Endothelial cell of umbilical vein (primary cell): ENCODE results near the gene ERVK3-1. TPM values are rescaled to one million over a fixed set of nuclear protein-coding genes. Genes with fewer than 3 reads are reported as not detected.

ENCODE experiments used
- BruUV-seq: library from RNA; stranded (reverse); fragments of 400-500 nt; replicated peaks from 2 replicates; lab custom pipeline; 2021; lab: Mats Ljungman, UMichigan
- CTCF ChIA-PET: fragments of 300-600, 350-600 bp; sonication (Branson Sonifier 250); formaldehyde crosslinking; loops from one replicate; lab custom pipeline; 2021; ENCODE audit warnings: antibody characterized with exemption, inconsistent platforms; lab: Charles Lee
- POLR2A ChIA-PET: fragments of 300-600, 350-600 bp; sonication (Branson Sonifier 250); formaldehyde crosslinking; loops from one replicate; lab custom pipeline; 2021; ENCODE audit warnings: antibody characterized with exemption, inconsistent platforms; lab: Charles Lee
- DNase-seq: peaks from one replicate; pipeline ENCODE4 v3.0.0-alpha.2; 2011; ENCODE audit warnings: low read depth, low spot score
- FAIRE-seq: peaks from 2 replicates; lab custom pipeline; 2011; peaks lifted over from hg19 to GRCh38; lab: Jason Lieb, UNC
- H2AFZ ChIP-seq: 2 replicates; pipeline ENCODE4 v1.6.0; 2012; ENCODE audit warnings: low read depth, low read length, control low read depth, inconsistent platforms
- H3K27ac ChIP-seq: 2 replicates; pipeline ENCODE4 v1.5.1; 2011; ENCODE audit warnings: low read depth, mild to moderate bottlenecking, control low read depth, low read length, moderate library complexity; ENCODE audit not compliant: insufficient read depth
- H3K27me3 ChIP-seq, 2 experiments: 2 replicates each; pipeline versions ENCODE4 v1.6.0 to v1.6.1; 2011; ENCODE audit warnings: low read length in 2 of 2, mixed read lengths in 1 of 2; ENCODE audit not compliant: control insufficient read depth in 2 of 2, insufficient read depth in 2 of 2
- H3K36me3 ChIP-seq, 2 experiments: 2 replicates in 1 of 2; 3 replicates in 1 of 2; pipeline ENCODE4 v1.5.1; 2011; ENCODE audit warnings: low read length in 2 of 2, mild to moderate bottlenecking in 1 of 2, moderate library complexity in 1 of 2; ENCODE audit not compliant: control insufficient read depth in 2 of 2, insufficient read depth in 2 of 2; ENCODE audit errors: extremely low read depth in 1 of 2
- H3K4me1 ChIP-seq: 3 replicates; pipeline ENCODE4 v1.5.1; 2011; ENCODE audit warnings: mild to moderate bottlenecking, low read length; ENCODE audit not compliant: control insufficient read depth, insufficient read depth; ENCODE audit errors: extremely low read depth
- H3K4me2 ChIP-seq: 2 replicates; pipeline ENCODE4 v1.6.1; 2011; ENCODE audit warnings: low read length, control low read depth, mixed read lengths; ENCODE audit not compliant: insufficient read depth
- H3K4me3 ChIP-seq, 3 experiments: fragments of 200-600 bp in 1 of 3; sonication (generic), shearing (Covaris generic) in 1 of 3; replicated peaks in 1 of 3; 2 replicates each; pipeline ENCODE4 v1.5.1; 2011 to 2016; ENCODE audit warnings: control low read depth in 3 of 3, low read length in 3 of 3, mild to moderate bottlenecking in 2 of 3, inconsistent platforms in 1 of 3, low read depth in 1 of 3, moderate library complexity in 1 of 3; ENCODE audit not compliant: insufficient read depth in 1 of 3
- H3K79me2 ChIP-seq: 2 replicates; pipeline ENCODE4 v1.6.0; 2012; ENCODE audit warnings: low read length, inconsistent platforms; ENCODE audit not compliant: control insufficient read depth, insufficient read depth
- H3K9ac ChIP-seq: replicated peaks from 2 replicates; pipeline ENCODE3; 2011; ENCODE audit warnings: low read length, control low read depth; ENCODE audit not compliant: insufficient read depth; ENCODE audit errors: extremely low read depth
- H3K9me1 ChIP-seq: replicated peaks from 3 replicates; pipeline ENCODE4 v1.6.0; 2011; ENCODE audit warnings: mild to moderate bottlenecking, low read length; ENCODE audit not compliant: control insufficient read depth, insufficient read depth; ENCODE audit errors: extremely low read depth
- H3K9me3 ChIP-seq: replicated peaks from 2 replicates; pipeline ENCODE4 v1.5.1; 2012; ENCODE audit warnings: low read length, inconsistent platforms; ENCODE audit not compliant: control insufficient read depth, insufficient read depth
- H4K20me1 ChIP-seq: replicated peaks from 2 replicates; pipeline ENCODE3; 2011; ENCODE audit warnings: mild to moderate bottlenecking, low read length; ENCODE audit not compliant: control insufficient read depth, insufficient read depth; ENCODE audit errors: extremely low read depth
- EZH2 ChIP-seq: IDR thresholded peaks from 2 replicates; pipeline ENCODE4 v1.6.1; 2012; ENCODE audit warnings: borderline replicate concordance, low read depth, mild to moderate bottlenecking, moderate library complexity, low read length, inconsistent platforms; ENCODE audit not compliant: severe bottlenecking
- FOS ChIP-seq: IDR thresholded peaks from 2 replicates; pipeline ENCODE4 v1.6.1; 2011; ENCODE audit warnings: mild to moderate bottlenecking, low read length, moderate library complexity, borderline replicate concordance; ENCODE audit not compliant: insufficient read depth
- GATA2 ChIP-seq: IDR thresholded peaks from 2 replicates; pipeline ENCODE4 v1.7.0; 2011; ENCODE audit warnings: low read depth, mild to moderate bottlenecking, moderate library complexity, mixed read lengths, low read length; ENCODE audit not compliant: insufficient read length, insufficient read depth
- JUN ChIP-seq: IDR thresholded peaks from 2 replicates; pipeline ENCODE4 v1.6.1; 2011; ENCODE audit warnings: borderline replicate concordance, low read depth; ENCODE audit not compliant: insufficient read length, insufficient read depth
- MAX ChIP-seq: IDR thresholded peaks from 2 replicates; pipeline ENCODE4 v1.6.1; 2011; ENCODE audit not compliant: insufficient read depth, insufficient read length
- MYC ChIP-seq: IDR thresholded peaks from one replicate; pipeline ENCODE4 v1.6.1; 2011; ENCODE audit warnings: mild to moderate bottlenecking, low read depth, low read length
- POLR2A ChIP-seq: IDR thresholded peaks from 2 replicates; pipeline ENCODE4 v1.6.1; 2012; ENCODE audit warnings: low read depth, mild to moderate bottlenecking, control low read depth, low read length
- POLR2AphosphoS5 ChIP-seq: IDR thresholded peaks from 2 replicates; pipeline ENCODE4 v1.6.1; 2012; ENCODE audit warnings: low read depth, mild to moderate bottlenecking, control low read depth, low read length, moderate library complexity; ENCODE audit not compliant: insufficient read depth
- dilution Hi-C: fragments of 300-500 bp; cut with MboI; formaldehyde crosslinking; loops from one replicate; pipeline ENCODE4 v1.15.0; 2019; ENCODE audit warnings: low sequenced_read_pairs; ENCODE audit not compliant: extremely low pct_ligation_motif_present
- intact Hi-C: fragments of 100-400 bp; cut with micrococcal nuclease; formaldehyde crosslinking; loops from one replicate; pipeline ENCODE4 v1.10.0; 2022
- polyA plus RNA-seq, 4 experiments: library from polyadenylated mRNA; depleted of rRNA in 3 of 4; stranded (reverse) in 3 of 4; unstranded in 1 of 4; fragments of >200 nt; gene quantifications; 2 replicates each; pipeline versions ENCODE4 v1.2.1 to v1.2.3, GENCODE V29; 2011 to 2012; ENCODE audit warnings: missing spikeins in 1 of 4
- total RNA-seq: library from RNA; stranded (reverse); gene quantifications from 2 replicates; pipeline ENCODE4 v1.2.3, GENCODE V29; 2021

The ERVK3-1 gene
- total and polyA plus RNA-seq, 2 donors (not counting 3 experiments of a cell fraction or from before 2014, with no cell fraction given): 25.8 to 29.3 TPM

DNA sequence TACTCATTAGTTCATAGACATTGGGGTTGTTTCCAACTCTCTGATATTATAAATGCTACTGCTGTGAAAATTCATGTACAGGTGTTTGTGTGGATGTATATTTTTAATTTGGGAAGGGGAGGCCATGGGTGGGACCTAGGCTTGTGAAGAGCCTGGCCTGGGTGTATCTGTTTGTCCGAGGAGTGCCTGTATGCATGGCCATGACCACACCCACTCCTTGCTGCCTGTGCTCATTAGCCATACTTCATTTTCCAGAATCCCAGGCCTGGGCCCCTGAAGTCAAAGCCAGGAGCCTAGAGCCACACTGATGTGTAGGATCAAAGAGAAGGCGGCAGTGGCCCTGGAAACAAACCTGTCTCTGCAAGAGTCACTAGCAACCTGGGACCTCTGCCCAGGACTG is 10.4 kb downstream of the ERVK3-1 start:
- dilution Hi-C loops (no loop called here), intact Hi-C loops (no loop called here)
- Histone ChIP-seq H3K27me3 (no peaks in the 10 kb centered on the region), H3K9me1 (no peaks in the 10 kb centered on the region), H2AFZ (no peak overlapping the region), H3K4me1 (no peaks in the 10 kb centered on the region), H3K4me3 (no peak overlapping the region), H3K79me2 (no peaks in the 10 kb centered on the region), H3K9ac (no peak overlapping the region), H3K9me3 (no peaks in the 10 kb centered on the region), H3K27ac (no peak overlapping the region), H3K4me2 (no peak overlapping the region), H4K20me1 (no peaks in the 10 kb centered on the region), H3K36me3 (peaks cover 0 to 27% of the 10 kb centered on the region in 2 experiments)
- no peak for TF ChIP-seq EZH2
- TF ChIP-seq JUN: no peak
- no peak for TF ChIP-seq POLR2A
- no peak for TF ChIP-seq MAX
- no peak for TF ChIP-seq GATA2
- no peak for TF ChIP-seq FOS
- no peak for TF ChIP-seq MYC
- no peak for TF ChIP-seq POLR2AphosphoS5
- POLR2A ChIA-PET: no interaction called here
- no TSS peak for BruUV-seq
- FAIRE-seq (no peak), DNase-seq (no peak)
- CTCF ChIA-PET: interaction anchor here (0.9 kb wide), 1 partner anchor 10 kb away, joined by 4 read pairs; no protein-coding TSS in a partner anchor
